Gastroesophageal sphincter (tissue), 4 donors: ENCODE results near the gene DVL2. TPM values are rescaled to one million over a fixed set of nuclear protein-coding genes. Genes with fewer than 3 reads are reported as not detected.

Source experiments
- ATAC-seq: fragments of 150-250 bp; one replicate; pipeline ENCODE4 v1.9.1; 2016; ENCODE audit warnings: mild to moderate bottlenecking, moderate library complexity
- H3K27ac ChIP-seq, 4 donors: fragments of 200-600 bp; sonication (generic) in 3 of 4; 1 replicate in 3 of 4; 2 replicates in 1 of 4; pipeline ENCODE4 v1.5.1; 2016 to 2019
- H3K27me3 ChIP-seq: fragments of 200-600 bp; sonication (generic); one replicate; pipeline ENCODE4 v1.5.1; 2019
- H3K36me3 ChIP-seq, 2 donors: fragments of 200-600 bp; sonication (generic); one replicate each; pipeline ENCODE4 v1.5.1; 2019; ENCODE audit warnings: control low read depth in 1 of 2
- H3K4me1 ChIP-seq, 3 donors: fragments of 200-600 bp; sonication (generic); 1 replicate in 2 of 3; 2 replicates in 1 of 3; pipeline ENCODE4 v1.5.1; 2016 to 2019; ENCODE audit warnings: control low read depth in 2 of 3
- H3K4me3 ChIP-seq, 2 donors: fragments of 200-600 bp; sonication (generic); one replicate each; pipeline ENCODE4 v1.5.1; 2019; ENCODE audit warnings: mild to moderate bottlenecking in 1 of 2, moderate library complexity in 1 of 2
- H3K9me3 ChIP-seq, 3 donors: fragments of 200-600 bp; sonication (generic); one replicate each; pipeline ENCODE4 v1.5.1; 2017 to 2019; ENCODE audit warnings: control low read depth in 2 of 3
- EP300 ChIP-seq: sonication (generic); formaldehyde crosslinking; IDR thresholded peaks from one replicate; pipeline ENCODE4 v1.6.1; 2017; ENCODE audit warnings: antibody characterized with exemption, mild to moderate bottlenecking
- POLR2A ChIP-seq, 2 donors: fragments of 450-650 bp; IDR thresholded peaks; one replicate each; pipeline ENCODE4 v1.6.1; 2017; ENCODE audit warnings: antibody characterized with exemption in 2 of 2, mild to moderate bottlenecking in 2 of 2, moderate library complexity in 1 of 2
- POLR2AphosphoS5 ChIP-seq: sonication (generic); formaldehyde crosslinking; IDR thresholded peaks from one replicate; pipeline ENCODE4 v1.6.1; 2017; ENCODE audit warnings: antibody characterized with exemption
- WGBS, 2 donors: methylation state at CpG; one replicate each; pipeline ENCODE4 v1.1.5; 2018; ENCODE audit warnings: low coverage in 1 of 2; 5-methylcytosine and 5-hydroxymethylcytosine counted together
- total RNA-seq, 4 donors: library from RNA; depleted of rRNA; stranded (reverse); fragments of >200 nt; gene quantifications; one replicate each; pipeline ENCODE4 v1.1.0, GENCODE V29; 2016
- TF ChIP-seq, protein P1 (sequence below), 4 experiments: fragments of 200-600 bp in 2 of 4; fragments of 450-650 bp in 2 of 4; sonication (generic) in 1 of 4; IDR thresholded peaks; one replicate each; pipeline ENCODE4 v1.5.1; 2017 to 2019; ENCODE audit warnings: antibody characterized with exemption in 4 of 4, mild to moderate bottlenecking in 2 of 4, moderate library complexity in 2 of 4

Gene DVL2
- total RNA-seq, 4 donors from 2014 or later = 33.0 to 53.9 (median 45.0) TPM

DNA sequence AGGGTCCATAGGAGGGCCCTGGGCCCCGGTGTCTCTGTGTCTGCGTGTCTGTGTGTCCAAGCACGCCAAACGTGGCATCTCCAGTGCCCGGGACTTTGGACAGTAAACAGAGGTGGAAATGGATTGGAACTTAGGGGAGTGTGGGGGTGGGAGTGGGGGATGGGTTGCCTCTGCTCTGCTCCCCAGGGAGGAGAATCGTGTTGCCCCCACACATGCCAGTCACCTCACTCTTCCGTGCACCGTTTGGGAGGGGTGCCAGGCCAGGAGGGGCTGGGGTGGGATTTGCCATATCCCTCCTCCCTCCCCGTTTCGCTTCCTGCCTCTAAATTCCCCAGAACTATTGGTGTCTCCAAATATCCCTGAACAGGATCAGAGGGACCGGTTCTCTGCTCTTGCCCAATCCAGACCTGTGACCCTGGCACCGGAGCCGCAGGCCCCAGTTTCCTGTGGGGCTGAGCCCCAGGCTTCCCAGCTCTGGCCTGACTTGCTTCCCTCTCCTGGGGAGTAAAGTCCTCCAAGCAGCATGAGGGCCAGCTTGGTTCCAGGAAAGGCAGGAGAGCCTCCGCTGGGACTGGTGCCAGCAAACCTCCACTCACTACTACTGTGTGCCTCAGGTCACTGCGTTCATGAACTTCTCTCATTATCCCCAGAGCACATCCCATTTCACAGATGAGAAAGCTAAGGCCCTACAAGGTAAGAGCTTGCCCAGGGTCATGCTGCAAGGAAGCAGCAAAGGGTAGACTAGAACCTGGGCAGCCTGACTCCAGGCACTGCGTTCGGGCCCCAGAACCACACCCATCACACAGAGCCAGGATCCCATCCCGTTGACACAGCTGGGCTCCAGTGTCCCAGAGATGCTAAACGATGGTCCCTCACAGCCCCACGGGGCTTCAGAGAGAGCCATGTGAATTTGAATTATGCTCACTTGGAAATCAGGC lies 54.7 kb downstream of the DVL2 start, which contains the start of gene ASGR1:
TSS of gene ASGR1 (minus strand) at position 54 of the 938 bp plus-strand sequence. CDS start 807 bp downstream, outside the sequence.
- H3K36me3 ChIP-seq = no peaks in the 10 kb centered on the region
- no peak within 1 kb of the TSS for H3K27ac ChIP-seq
- no peaks in the 10 kb centered on the region for H3K9me3 ChIP-seq
- H3K4me1 ChIP-seq = peaks cover 0 to 17% (median 12%) of the 10 kb centered on the region in 3 donors
- no peak within 1 kb of the TSS for H3K4me3 ChIP-seq
- ATAC-seq = no peak
- no peak for TF ChIP-seq POLR2A (IDR thresholded peaks at IDR 0.05)
- TF ChIP-seq EP300 = no peak
- no peak for TF ChIP-seq POLR2AphosphoS5
- TF ChIP-seq, protein P1, sequence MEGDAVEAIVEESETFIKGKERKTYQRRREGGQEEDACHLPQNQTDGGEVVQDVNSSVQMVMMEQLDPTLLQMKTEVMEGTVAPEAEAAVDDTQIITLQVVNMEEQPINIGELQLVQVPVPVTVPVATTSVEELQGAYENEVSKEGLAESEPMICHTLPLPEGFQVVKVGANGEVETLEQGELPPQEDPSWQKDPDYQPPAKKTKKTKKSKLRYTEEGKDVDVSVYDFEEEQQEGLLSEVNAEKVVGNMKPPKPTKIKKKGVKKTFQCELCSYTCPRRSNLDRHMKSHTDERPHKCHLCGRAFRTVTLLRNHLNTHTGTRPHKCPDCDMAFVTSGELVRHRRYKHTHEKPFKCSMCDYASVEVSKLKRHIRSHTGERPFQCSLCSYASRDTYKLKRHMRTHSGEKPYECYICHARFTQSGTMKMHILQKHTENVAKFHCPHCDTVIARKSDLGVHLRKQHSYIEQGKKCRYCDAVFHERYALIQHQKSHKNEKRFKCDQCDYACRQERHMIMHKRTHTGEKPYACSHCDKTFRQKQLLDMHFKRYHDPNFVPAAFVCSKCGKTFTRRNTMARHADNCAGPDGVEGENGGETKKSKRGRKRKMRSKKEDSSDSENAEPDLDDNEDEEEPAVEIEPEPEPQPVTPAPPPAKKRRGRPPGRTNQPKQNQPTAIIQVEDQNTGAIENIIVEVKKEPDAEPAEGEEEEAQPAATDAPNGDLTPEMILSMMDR (IDR thresholded peaks at IDR 0.05) = no peak
- WGBS, 2 donors = 33% methylated on average over 6 of the region's 20 CpGs; no CpG with 5 or more reads in 1 of the 2 donors
- peaks cover 44% of the 10 kb centered on the region for H3K27me3 ChIP-seq

DNA sequence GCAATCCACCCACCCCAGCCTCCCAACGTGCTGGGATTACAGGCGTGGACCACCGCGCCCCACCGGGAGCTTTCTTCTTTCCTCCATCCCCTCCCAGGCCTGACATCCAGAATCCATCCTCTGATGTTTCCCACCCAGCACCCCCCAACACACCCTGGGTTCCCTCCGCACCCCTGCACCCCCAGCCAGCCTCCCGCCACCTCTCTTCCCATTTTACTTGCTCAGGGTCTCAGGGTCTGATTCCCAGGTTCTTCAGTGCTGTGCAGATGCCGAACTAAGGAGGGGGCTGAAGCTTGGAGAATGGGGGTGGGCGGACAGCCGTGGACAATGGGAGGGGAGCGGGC lies 55.4 kb downstream of the DVL2 start:
- TF ChIP-seq EP300 = no peak
- TF ChIP-seq POLR2AphosphoS5 = no peak
- no peak for TF ChIP-seq POLR2A (IDR thresholded peaks at IDR 0.05)
- TF ChIP-seq, protein P1 (IDR thresholded peaks at IDR 0.05) = no peak
- no peak overlapping the region for H3K27ac ChIP-seq
- peaks cover 0 to 21% (median 12%) of the 10 kb centered on the region in 3 donors for H3K4me1 ChIP-seq
- WGBS, 2 donors = 43 to 67% methylated on average over 4 to 6 of the region's 11 CpGs
- no peak overlapping the region for H3K4me3 ChIP-seq
- no peaks in the 10 kb centered on the region for H3K9me3 ChIP-seq
- no peak for ATAC-seq
- H3K27me3 ChIP-seq = peaks cover 51% of the 10 kb centered on the region
- H3K36me3 ChIP-seq = no peaks in the 10 kb centered on the region

DNA sequence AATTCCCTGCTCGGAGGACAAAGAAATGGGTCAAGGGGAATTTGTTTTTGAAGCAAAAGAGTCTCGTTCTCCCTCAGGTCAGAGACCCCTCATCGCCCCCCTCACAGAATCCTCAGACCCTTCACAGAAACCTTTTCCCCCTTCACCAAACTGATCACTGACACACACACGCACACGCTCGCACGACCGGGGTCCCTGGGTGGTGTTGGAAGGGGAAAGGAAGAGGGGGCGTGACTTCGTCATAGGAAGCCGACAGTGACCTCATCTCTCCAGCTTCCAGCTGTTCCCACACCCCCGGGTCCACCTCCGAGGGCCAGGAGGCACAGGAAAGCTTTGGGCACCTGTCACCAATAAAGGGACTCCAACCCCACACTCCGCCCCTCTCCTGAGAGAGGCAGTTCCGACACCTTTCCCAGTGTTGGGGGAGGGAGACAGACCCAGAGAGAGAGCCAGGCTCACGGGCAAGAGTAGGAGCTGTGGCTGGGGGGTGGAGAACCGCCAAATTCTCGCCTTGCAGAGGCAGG lies 56.3 kb downstream of the DVL2 start:
- H3K9me3 ChIP-seq = no peaks in the 10 kb centered on the region
- peak overlapping the region in 1 of 2 donors; percentile 41 for H3K4me3 ChIP-seq
- peaks cover 0 to 25% (median 12%) of the 10 kb centered on the region in 3 donors for H3K4me1 ChIP-seq
- 0 to 17% methylated on average over 4 to 6 of the region's 18 CpGs for WGBS, 2 donors
- ATAC-seq = no peak
- TF ChIP-seq, protein P1 (IDR thresholded peaks at IDR 0.05) = no peak
- TF ChIP-seq POLR2A (IDR thresholded peaks at IDR 0.05) = no peak
- TF ChIP-seq EP300 = no peak
- no peak for TF ChIP-seq POLR2AphosphoS5
- H3K36me3 ChIP-seq = no peaks in the 10 kb centered on the region
- peaks cover 60% of the 10 kb centered on the region for H3K27me3 ChIP-seq
- no peak overlapping the region for H3K27ac ChIP-seq

DNA sequence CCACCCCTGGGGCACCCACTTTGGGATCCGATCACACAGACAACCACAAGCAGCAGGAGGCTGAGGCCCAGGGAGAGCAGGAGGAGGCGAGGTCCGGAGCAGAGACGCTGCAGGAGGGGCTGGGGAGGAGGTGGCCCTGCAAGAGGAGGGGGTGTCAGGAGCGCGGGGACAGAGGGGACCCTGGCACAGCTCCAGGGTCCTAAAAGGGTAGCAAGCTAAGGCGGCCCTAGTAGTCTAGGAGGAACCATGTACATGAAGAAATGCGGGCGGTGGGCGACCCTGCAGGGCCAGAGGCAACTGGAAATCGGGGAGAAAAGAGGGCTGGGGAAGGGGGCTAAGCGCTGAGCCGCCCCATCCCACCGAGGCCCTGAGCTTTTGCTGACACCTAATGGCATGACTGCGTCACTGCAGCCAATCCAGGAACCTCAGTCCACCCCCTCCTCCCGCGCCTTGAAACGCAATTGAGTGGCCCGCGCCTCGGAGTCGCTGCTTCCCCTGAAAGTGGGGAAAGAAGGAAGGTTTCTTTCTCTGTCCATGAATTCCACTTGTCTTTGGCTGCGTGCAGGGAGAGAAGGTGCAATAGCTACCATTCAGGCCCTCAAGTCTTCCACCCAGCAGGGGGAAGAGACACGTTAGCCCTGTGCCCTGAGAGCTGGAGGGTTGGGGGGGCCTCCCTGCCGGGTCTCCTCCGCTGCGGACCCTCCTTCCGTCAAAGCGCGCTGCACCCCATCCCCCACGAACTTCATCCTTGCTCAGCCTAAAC lies 56.9 kb downstream of the DVL2 start:
- peak overlapping the region in 1 of 2 donors; percentile 41 for H3K4me3 ChIP-seq
- 0% methylated on average over 7 to 17 of the region's 31 CpGs for WGBS, 2 donors

More for the DNA sequence above, 56.9 kb downstream of the DVL2 start:
- Histone ChIP-seq H3K27ac (no peak overlapping the region), H3K27me3 (peaks cover 63% of the 10 kb centered on the region), H3K4me1 (peaks cover 0 to 25% (median 12%) of the 10 kb centered on the region in 3 donors), H3K9me3 (no peaks in the 10 kb centered on the region), H3K36me3 (no peaks in the 10 kb centered on the region)
- peak; percentile 80 for ATAC-seq
- TF ChIP-seq, protein P1 (IDR thresholded peaks at IDR 0.05) = peak in 3 of 4 experiments; percentile 58 to 91 (median 60)
- no peak for TF ChIP-seq POLR2AphosphoS5
